HFF-Myc (cell line): Measurements from ENCODE around the gene MAML2.

Experiments
- DNase-seq: peaks from one replicate; pipeline ENCODE4 v3.0.0-alpha.2; 2011; ENCODE audit warnings: low read depth; ENCODE audit errors: extremely low read depth
- H3K4me3 ChIP-seq: replicated peaks from 2 replicates; pipeline ENCODE4 v1.5.1; 2011; ENCODE audit warnings: low read depth, mild to moderate bottlenecking, control low read depth, low read length
- TF ChIP-seq, protein P1 (sequence below): IDR thresholded peaks from 2 replicates; pipeline ENCODE4 v1.5.1; 2012; ENCODE audit warnings: mild to moderate bottlenecking, low read depth, low read length, control low read depth; ENCODE audit errors: missing control alignments

Gene MAML2

DNA sequence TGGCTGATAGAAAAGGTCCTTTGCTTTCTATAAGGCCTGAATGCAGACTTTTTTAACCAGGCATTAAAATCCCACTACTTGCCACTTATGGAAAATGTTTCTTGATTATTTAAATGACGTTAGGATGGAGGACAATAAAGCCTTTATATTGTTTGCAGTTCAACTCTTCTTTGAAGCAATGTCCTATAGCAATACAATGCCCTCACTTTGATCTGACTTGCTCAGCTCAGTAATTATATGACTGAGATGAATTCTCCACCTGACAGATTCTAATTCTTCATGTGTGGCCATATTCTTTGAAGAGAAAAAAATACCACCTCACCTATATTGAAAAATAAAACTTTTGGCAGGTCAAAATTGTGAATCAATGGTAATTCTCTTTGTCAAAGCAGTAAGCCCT is 237.1 kb downstream of the MAML2 start:
- TF ChIP-seq, protein P1, sequence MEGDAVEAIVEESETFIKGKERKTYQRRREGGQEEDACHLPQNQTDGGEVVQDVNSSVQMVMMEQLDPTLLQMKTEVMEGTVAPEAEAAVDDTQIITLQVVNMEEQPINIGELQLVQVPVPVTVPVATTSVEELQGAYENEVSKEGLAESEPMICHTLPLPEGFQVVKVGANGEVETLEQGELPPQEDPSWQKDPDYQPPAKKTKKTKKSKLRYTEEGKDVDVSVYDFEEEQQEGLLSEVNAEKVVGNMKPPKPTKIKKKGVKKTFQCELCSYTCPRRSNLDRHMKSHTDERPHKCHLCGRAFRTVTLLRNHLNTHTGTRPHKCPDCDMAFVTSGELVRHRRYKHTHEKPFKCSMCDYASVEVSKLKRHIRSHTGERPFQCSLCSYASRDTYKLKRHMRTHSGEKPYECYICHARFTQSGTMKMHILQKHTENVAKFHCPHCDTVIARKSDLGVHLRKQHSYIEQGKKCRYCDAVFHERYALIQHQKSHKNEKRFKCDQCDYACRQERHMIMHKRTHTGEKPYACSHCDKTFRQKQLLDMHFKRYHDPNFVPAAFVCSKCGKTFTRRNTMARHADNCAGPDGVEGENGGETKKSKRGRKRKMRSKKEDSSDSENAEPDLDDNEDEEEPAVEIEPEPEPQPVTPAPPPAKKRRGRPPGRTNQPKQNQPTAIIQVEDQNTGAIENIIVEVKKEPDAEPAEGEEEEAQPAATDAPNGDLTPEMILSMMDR = no peak
- DNase-seq = no peak

DNA sequence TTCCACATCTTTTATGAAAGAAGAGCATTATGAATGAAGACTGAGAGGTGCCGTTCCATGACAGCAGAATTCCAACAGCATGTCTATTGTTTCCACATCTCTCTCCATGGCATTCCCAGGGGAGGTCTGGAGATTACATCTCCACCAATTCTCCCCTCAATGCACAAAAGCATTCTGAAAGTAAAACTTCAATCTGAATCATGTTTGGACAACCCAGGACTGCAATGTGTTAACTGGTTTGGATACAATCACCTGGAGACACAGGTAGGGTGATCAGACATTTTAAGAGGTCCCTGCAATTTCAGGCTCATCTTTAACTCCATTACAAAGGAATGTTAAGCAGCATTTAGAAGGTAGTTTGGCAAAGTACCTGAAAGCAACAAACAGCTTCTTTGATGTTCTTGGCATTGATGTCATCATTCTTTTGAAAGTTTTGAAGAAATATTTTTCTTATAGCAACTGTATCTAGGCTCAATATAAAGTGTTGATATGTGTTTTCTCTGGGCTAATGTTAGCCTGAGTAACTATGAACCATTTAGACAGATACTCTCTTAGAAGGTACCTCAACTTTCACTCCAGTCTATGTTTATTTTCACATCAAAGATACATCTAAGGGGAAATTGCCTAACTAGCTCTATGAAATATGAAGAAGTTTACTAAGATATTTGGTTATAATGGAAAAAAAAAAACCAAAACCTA is 237.6 kb downstream of the MAML2 start:
- DNase-seq = no peak
- no peak overlapping the region for H3K4me3 ChIP-seq
- TF ChIP-seq, protein P1 = no peak

More for the DNA sequence above, 237.1 kb downstream of the MAML2 start:
- H3K4me3 ChIP-seq = no peak overlapping the region

DNA sequence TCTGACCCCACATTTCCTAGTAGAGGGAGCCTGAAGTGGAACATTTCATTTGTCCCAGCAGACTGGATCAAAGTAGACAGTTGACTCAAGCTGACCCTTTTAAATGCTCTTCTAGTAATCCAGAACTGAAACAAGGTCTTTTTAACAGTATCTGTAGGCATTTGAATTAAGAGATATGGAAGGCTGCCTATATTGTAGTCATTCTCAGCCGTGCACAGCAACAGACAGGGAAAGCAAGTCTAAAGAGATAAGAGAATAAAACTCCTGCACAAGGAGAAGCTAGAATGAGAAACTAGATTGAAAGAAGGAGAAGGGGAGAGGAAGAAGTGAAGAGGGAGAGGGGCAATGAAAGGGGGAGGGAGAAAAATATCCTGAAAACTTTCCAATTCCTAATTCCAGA is 238.5 kb downstream of the MAML2 start:
- no peak overlapping the region for H3K4me3 ChIP-seq
- no peak for DNase-seq
- TF ChIP-seq, protein P1 = no peak

DNA sequence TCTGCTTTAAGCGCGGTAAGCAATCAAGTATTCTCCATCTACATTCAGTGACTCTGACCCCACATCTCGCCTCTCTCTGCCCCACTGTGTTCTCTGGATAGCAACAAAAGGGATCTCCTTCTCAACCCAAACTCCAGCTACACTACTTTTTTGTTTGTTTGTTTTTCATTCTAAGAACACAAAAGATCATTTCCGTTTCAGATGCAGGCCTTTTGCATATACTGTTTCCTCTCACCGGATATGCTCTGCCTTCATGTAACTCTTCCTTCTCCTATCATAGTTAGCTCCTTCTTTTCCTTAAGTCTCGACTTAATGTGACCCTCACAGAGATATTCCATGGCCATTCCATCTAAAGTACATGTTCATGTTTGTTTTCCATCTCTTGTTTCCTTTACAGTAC is 239.3 kb downstream of the MAML2 start:
- no peak for DNase-seq
- TF ChIP-seq, protein P1 = no peak
- H3K4me3 ChIP-seq = no peak overlapping the region

DNA sequence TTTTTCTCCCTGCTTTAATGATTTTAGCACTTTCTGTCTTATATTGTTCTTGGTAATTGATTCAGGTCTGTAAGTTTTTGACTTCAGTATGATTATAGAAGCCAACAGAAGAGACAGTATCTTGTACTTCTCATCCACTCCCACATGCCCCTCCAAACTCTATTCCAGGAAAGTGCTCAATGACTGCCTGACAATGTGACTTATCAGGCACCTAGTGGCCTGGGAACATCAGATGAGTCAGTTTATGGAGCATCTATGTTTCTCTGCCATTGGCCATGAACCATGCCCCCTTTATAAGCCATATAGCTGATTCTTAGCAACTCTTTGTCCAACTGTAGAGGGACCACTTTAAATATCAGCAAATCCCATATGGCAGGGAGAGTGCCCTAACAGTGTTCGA is 239.9 kb downstream of the MAML2 start:
- no peak overlapping the region for H3K4me3 ChIP-seq

DNA sequence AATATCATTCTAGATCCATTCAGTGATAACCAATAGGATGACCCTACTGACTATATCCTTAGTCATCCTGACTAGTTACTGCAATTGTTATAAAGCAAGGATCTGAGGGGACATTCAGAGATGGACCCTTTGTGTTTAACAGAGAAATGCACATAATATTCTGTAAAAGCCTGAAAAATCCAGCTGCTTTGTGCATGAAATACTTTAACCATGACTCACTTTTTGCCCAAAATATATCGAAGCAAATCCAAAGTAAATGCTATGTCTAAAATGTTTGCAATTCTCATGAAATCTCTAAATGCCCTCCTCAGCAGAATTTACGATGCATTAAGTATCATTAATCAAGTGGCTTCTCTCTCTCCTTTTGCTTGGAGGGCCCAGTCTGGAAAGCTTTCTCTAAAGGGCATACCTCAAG is 240.3 kb downstream of the MAML2 start:
- H3K4me3 ChIP-seq = no peak overlapping the region
- DNase-seq = peak; percentile 47
- TF ChIP-seq, protein P1 = no peak

More for the DNA sequence above, 239.9 kb downstream of the MAML2 start:
- no peak for DNase-seq
- TF ChIP-seq, protein P1 = no peak

DNA sequence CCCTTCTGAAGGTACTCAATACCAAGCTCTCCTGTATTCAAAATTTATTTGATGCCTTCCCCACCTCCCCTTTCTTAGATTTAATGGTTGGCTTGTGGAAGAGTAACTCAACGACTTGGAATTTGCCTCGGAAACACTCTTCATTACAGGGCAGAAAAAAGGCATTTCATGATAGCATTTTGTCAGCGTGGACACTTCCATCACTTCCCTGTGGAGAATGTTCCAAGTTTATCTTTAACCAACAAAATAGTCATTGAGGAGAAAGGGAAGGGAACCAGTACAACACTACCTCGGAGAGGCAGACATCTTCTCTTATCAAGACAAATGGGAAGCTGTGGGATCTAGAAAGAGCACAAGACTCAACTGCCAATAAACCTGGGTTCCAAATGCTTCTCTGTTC is 241.8 kb downstream of the MAML2 start:
- no peak for DNase-seq
- no peak overlapping the region for H3K4me3 ChIP-seq
- TF ChIP-seq, protein P1 = no peak
